ENCODE measurements around the gene LAMA2.

GRCh38 chr6:129210684-129211083, 327.7 kb downstream of the LAMA2 start:
- TF ChIP-seq, protein P1, sequence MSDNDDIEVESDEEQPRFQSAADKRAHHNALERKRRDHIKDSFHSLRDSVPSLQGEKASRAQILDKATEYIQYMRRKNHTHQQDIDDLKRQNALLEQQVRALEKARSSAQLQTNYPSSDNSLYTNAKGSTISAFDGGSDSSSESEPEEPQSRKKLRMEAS (IDR thresholded peaks at IDR 0.05): no peak
- TF ChIP-seq REST (IDR thresholded peaks at IDR 0.05; ENCODE audit: low read depth) (no peak), RAD21 (IDR thresholded peaks at IDR 0.05; ENCODE audit: low read depth) (no peak)
